HG02642 (cell line): ENCODE results near the gene HDAC8.
"Not testable (repeated sequence)": the region's sequence is repeated elsewhere in the genome, so short reads cannot be mapped to it uniquely, and the experiment has no call there.

ENCODE experiments used
- ATAC-seq: cut with Tn5 transposase; IDR thresholded peaks from one replicate; pipeline ENCODE4 v1.9.1; 2021; ENCODE audit warnings: mild to moderate bottlenecking; ENCODE audit not compliant: unreplicated experiment, poor library complexity

The HDAC8 gene

DNA sequence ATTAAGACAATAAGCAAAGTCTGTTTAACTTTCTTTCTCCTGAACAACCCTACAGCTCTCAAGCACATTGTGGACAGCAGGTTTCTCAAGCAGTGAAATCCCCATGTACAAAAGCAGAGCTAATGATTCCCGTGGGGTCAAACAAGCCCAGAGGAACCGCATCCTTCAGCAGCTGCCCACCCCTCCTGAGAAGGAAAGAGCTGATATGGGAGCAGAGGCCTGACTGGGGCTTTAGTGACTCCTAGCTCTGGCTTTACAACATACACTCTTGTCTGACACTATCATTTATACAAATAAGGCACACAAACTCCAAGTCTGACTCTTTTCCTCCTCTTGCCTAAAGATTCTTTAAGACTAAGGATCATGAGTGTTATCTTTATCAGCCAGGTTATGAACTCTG, 32.8 kb downstream of the HDAC8 start:
- ATAC-seq: no peak

DNA sequence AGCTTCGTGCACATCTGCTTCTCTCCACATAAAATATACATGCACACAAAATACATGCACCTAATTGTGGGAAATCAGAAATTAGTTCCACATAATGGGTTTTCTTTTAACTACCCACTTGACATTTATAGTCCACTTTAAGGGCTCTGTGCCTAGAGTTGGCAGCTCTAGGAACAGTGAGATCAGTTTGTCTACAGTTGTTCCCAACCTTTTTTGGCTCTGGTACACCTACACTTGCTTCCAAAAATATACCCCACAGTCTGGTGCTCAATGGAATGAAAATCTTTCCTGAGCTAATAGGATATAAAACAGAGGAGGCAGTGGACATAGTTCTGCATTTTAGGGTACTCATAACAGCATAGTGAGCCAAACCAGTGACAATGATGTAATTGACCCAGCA, 36.1 kb downstream of the HDAC8 start:
- ATAC-seq: no peak

DNA sequence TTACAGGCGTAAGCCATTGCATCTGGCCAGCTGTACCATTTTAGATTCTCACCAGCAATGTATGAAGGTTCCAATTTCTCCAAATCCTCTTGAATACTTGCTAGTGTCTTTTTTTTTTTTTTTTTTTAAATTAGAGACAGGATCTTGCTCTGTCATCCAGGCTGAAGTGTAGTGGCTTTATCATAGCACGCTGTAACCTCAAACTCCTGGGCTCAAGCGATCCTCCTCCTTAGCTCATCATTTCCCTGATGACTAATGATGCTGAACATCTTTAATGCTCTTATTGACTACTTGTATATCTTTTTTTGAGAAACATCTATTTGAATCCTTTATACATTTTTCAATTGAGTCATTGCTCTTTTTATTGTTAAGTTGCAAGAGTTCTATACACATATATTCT, 40.3 kb downstream of the HDAC8 start:
- ATAC-seq: no peak

DNA sequence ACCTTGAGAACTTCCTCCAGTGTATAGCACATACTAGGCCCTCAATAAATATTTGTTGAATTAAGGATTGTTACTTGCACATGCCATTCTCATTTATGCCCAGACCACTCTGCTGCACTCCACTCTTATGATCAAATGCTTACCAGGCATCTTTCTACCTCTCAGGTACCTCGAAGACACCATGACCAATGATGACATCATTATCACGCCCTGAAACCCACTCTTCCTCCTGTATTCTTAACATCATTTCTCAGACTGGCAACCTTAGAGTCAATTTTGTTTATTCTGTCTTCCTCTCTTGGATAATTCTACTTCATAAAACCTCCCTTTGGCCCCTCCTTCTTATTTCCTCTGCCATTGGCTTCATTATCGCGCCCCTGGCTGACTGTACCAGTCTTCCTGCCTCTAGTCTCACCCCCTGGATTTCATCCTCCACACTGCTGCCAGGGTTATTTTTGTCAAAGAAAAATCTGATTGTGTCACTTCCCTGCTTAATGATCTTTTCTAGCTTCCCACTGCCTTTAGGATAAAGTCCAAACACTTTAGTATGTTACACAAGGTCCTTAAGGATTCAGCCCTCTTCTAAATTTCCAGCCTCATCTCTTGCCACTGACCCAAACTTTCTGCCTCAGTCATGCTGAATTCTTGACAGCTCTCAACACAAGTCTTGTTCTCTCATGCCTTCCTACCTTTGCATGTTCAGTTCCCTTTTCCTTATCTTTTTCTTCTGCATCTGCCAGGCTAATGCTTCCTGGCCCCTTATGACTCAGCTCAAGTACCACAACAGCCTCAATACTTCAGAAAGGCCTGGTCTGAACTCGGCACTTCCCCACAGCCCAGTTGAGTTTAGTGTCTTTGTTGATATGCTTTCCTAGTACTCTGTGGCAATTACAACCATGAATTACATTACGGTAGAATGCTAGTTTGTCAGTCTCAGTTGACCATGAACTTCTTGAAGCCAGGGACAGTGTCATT, 45.8 kb downstream of the HDAC8 start:
- ATAC-seq: peak; percentile 54

DNA sequence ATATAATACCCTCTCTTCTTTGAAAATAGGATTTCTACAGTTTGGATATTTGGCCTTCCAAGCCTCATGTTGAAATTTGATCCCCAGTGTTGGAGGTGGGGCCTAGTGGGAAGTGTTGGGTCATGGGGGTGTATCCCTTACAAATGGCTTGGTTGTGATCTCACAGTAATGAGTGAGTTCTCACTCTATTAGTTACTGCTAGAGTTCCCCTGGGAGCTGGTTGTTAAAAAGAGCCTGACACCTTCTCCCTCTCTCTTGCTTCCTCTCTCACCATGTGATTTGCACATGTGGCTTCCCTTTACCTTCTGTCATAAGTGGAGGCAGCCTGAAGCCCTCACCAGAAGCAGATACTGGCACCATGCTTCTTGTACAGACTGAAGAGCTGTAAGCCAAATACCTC, 73.9 kb downstream of the HDAC8 start:
- peak; percentile 51 for ATAC-seq

DNA sequence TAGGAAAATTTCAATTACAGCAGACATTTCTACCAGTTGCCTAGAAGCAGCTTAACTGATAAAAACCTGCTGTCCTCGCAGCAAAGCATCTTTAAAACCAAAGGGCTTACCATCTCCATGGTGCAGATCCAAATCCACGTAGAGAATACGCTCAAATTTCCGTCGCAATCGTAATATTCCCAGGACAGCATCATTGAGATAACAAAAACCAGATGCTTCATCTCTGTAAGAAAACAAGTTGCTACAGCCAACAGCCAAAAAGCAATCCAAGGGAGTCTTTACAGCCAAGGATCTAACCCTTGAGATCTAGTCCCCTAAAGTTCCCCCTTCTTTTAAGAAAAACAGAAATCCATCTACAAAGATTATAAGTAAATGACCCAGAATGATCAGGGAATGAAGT, 77.6 kb downstream of the HDAC8 start:
- no peak for ATAC-seq

DNA sequence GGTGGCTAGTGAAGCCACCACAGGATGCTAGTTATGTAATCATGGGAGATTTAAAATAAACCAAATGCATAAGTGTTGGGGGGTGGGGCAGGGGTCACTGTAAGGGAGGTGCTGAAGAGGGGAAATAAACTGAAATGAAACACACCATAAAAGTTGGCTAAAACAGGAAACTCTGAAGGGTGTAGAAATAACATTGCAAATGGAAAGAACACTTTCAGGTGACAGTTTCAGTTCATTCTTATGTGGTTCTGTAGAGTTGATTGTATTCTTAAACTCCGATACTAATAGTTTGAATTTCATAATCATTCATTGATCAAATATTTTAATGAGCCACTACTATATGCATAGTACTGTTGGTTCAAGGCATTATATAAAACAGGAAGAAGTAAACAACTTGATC, 80.1 kb downstream of the HDAC8 start:
- peak; percentile 70 for ATAC-seq

DNA sequence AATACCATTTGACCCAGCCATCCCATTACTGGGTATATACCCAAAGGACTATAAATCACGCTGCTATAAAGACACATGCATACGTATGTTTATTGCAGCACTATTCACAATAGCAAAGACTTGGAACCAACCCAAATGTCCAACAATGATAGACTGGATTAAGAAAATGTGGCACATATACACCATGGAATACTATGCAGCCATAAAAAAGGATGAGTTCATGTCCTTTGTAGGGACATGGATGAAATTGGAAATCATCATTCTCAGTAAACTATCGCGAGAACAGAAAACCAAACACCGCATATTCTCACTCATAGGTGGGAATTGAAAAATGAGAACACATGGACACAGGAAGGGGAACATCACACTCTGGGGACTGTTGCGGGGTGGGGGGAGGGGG, 82.4 kb downstream of the HDAC8 start:
- ATAC-seq: not testable (repeated sequence)

DNA sequence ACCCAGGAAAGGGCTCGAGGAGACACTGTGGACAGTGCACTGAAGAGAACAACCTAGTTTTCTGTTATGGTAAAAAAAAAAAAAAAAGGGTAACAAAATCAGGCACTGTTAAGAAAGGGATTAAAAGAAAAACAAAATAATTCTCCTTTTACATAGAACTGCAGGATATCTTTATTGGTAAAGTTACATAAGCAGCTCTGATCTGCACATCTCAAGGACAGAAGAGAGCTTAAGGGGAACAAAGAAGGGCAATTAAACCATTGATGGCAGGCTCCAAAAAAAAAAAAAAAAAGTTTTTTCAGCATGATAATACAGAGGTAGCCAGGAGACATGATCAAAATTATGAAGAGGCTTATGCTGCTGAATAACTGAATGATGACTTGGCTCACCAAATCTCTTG, 85.0 kb downstream of the HDAC8 start:
- ATAC-seq: no peak

DNA sequence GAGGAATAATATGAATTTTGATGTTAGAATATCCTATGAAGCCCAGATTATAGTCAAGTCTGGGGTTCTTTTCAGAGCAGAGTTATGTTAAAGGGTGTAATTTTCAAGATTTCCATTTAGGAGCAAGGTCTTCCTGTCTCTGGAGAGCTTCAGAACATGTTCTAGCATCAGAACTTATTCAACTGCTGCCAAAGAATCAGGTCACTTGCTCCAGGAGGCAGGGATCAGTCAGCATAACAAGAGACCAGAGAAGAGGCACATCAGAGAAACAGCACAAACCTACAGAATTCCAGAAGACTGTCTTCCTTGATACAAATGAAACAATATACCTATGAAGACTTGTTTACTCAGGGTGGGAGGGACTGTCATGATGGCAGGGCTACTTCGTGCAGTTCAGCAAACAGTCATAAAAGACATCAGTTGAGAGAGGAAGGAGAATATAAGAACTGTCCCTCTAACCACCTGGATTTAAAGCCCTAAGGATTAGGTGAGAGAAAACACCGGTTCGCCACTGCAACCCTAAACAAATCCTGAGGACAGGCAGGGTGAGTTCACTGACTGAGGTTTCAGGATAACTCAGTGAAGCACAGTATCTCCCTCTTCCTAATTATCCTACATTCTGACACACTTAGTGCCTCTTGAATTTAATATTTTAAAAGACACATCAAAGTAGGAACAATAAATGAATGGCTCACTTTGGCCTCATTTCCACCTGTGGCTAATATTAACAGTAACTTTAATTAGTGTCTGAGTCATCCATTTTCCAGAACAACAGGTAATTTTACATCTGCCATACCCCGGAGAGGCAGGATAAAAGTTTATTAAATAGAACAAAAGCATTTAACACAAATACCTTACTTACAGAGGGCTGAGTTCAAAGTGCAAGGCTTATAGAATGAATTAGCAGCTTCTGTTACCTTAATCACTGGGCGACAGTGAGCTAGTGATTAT, 93.0 kb downstream of the HDAC8 start:
- ATAC-seq: no peak

DNA sequence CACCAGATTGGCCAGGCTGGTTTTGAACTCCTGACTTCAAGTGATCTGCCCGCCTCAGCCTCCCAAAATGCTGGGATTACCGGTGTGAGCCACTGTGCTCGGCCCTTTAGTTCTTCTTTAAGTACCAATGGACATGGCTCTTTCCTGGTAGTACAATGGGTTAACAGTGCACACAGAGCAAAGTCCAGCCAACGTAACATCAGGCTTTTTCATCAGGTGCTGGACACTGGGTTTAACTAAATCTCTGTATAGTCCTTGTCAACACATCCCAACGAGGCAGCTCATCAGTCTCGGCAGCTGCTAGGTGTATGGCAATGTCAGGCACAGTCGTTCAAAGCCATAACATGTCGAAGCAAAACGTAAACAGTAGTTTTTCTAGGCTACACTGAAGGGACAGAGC, 93.8 kb downstream of the HDAC8 start:
- ATAC-seq: no peak

DNA sequence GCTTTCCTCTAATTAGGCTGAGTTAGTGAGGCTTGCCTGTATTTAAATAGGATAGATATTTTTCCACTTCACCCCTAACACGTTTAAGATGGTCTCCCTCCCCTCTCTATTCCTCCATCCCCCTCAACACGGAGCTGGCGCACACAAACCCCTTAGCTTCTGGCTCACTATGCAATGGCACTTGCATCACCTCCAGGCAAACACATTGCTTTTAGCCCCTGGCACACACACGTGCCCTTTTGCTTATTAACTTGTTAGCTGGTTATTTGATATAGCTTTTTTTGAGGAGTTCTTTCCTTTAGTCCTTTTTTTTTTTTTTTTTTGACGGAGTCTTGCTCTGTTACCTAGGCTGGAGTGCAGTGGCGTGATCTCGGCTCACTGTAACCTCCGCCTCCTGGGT, 94.3 kb downstream of the HDAC8 start:
- no peak for ATAC-seq

DNA sequence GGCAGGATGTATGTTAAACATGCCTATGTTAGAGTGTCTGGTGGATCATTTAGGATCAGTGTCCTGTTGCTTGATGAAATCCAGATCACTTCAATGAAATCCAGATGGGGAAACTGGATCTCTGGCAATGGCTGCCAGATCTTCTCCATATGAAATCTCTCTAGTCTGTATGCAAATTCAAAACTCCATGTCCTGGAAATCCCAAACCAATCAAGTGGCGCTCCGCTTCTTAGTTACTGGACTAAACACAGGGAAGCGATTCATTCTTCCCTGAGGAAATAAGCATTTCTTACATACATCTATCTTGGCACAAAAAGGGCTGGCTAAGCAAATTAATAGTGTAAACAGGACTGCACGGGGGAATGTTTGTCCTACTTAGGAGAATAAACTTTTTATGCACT, 94.9 kb downstream of the HDAC8 start:
- no peak for ATAC-seq

DNA sequence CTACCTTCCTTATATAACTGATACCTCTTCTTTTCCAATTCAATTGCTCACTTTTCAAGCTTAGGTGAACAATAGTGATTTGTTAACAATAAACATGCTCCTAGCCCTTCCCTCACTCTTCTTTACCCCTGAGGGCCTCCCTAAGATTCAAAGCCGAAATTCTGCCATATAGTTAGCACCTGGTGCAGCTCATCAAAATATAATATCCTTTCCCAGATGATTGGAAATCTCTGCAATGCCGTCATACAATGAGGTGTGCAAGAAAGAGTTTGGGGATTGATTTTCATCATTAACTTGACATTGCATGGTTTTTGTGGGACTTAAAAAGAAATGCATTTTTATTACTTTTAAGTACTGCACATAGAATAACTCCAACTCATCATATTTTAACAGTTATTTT, 95.3 kb downstream of the HDAC8 start:
- no peak for ATAC-seq

DNA sequence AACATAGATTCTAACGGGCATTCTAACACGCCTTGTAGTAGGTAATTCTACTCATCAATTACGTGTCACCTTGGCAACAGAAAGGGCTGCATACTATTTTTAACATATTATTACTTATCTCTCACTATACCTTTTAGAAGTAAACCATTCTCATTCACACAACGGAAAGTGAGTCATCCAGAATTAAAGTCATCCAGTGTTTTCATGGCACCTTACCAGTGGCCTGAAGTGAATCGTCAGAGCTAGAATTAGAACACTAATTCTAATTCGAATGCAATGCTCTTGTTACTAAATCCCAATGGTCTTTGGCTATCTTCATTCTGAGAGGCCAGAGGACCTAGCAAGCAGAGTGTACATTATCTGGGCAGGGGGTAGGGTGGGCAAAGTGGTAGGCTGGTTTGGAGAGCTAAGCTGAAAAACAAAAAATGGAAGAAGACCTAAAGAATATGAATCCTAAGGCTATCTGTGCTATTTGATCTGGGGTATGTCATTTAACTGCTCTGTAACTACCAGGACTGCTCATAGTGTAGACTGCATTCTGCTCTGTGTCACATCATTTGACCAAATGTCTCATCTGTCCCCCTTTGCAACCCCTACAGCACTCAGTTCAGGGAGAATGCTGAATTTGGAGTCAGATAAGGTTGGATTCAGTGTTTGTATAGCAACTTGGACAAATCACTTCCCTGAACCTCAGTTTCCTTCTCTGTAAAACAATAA, 96.5 kb downstream of the HDAC8 start:
- ATAC-seq: no peak

DNA sequence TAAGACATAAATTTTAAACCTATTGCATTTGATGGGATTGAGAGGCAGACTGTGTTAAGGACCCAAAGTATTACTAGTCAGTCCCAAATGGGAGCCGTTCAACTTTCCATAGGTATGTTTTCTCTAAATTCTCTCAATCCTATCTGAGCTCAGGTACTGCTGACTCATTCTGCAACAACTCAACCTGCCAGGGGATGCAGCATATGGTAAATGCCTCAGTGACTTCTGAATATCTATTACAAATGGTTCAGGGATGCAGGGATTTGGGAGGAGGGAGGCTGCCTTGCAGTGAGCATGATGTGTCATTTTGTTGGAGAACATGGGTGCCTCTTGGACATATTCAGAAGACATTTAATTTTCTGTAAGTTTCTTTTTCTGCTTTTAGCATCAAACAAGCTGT, 97.3 kb downstream of the HDAC8 start:
- no peak for ATAC-seq

DNA sequence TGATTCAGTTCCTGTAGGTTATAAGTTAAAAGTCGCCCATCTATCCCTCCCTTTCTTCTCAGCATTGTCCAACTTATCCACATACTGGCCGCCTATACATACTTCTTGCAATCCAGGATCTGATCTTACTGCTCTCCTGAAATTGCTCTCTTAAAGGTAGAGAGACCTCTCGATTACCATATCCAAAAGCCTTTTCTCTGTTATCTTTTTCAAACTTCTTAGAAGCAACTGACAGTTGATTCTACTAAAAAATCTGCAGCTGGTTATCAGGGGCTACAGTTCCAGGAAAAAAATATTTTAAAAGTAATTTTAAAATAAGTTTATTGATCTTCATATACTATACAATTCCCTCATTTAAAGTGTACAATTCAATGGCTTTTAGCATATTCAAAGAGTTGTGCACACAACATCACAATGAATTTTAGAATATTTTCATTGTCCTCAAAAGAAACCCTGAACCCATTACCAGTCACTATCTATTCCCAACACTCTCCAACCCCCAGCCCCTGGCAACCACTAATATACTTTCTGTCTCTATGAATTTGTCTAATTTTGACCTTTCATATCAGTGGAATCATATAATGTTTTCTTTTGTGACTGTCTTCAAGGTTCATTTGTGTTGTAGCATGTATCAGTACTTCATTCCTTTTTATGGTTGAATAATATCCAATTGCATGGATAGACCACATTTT, 102.0 kb downstream of the HDAC8 start:
- no peak for ATAC-seq

DNA sequence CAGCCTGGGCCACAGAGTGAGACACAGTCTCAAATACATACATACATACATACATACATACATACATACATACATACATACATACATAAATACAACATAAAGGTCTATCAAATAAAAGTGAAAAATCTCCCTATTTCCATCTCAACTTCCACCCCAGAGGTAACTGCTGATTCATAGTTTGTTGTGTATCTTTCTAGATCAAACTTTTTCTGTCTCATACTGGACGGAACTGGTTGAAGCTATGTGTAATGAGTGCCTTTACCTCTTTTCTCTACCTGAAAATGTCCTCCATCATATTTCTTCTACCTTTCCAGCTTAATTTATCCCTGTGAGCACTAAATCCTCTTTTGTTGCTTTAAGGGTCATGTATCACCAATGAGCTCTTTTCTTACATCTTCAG, 102.5 kb downstream of the HDAC8 start:
- ATAC-seq: no peak

DNA sequence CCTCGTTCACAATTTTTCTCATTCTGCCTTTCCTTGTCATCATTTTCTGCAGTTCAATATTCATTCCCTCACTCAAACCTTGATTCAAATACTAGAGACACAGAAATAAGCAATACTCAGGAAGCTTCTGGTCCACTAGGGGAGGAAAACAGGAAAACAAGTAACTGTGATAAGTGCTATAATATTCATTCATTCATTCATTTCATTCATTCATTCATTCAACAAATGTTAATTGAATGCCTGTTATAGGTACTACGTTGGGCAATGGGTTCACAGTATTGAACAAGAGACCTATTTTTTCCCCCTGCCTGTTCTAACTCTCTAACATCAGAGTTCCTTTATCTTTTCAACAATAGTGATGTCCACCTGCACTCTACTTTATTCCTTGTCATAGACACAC, 104.0 kb downstream of the HDAC8 start:
- no peak for ATAC-seq

DNA sequence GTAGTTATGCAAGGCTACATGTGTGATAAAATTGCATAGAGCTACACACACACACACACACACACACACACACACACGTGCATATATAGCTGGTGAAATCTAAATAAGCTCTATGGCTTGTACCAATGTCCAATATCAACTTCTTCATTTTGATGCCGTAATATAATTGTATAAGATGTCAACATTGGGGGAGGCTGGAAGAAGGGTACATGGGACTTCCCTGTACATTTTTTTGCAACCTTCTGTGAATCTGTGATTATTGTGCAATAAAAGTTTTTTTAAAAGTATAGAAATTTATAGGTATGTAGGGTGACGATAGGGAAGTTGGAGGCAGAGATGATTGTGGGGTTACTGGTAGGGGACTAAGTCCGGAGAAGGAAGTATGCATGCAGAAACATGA, 105.5 kb downstream of the HDAC8 start:
- no peak for ATAC-seq
